ENCODE results near the gene PUM2. TPM values are rescaled to one million over a fixed set of nuclear protein-coding genes. Genes with fewer than 3 reads are reported as not detected.

Gene PUM2
- polyA plus RNA-seq, 1 experiment, result 39.7 TPM

- ChIA-PET POLR2A (no interaction called here), CTCF (interaction anchor here (0.7 to 6.7 kb wide), 13 partner anchors 9 to 245 kb away, joined by 3 to 53 read pairs (median 4); no protein-coding TSS in a partner anchor)
- no peak for TF ChIP-seq CTCF (IDR thresholded peaks at IDR 0.05; ENCODE audit: insufficient read depth, low read depth, low read length)
Observed at GRCh38 chr2:20396356-20397000, 45.8 kb upstream of the PUM2 start.

GRCh38 chr2:20393986-20394385 is 43.3 kb upstream of the PUM2 start:
- no peak for TF ChIP-seq CTCF (IDR thresholded peaks at IDR 0.05; ENCODE audit: insufficient read depth, low read depth, low read length)
- peaks cover 22% of the 10 kb centered on the region for H3K27me3 ChIP-seq (ENCODE audit: control insufficient read depth, insufficient read depth, low read length)
- ChIA-PET POLR2A (no interaction called here), CTCF (interaction anchor here (1.0 kb wide), 1 partner anchor 8 kb away, joined by 4 read pairs; no protein-coding TSS in a partner anchor)
- no peak for DNase-seq (ENCODE audit: low read depth)
- no peaks in the 10 kb centered on the region for H3K36me3 ChIP-seq (ENCODE audit: control insufficient read depth, insufficient read depth, low read length)
- no peak overlapping the region for H3K4me3 ChIP-seq (ENCODE audit: low read depth, low read length)

More at GRCh38 chr2:20396356-20397000, 45.8 kb upstream of the PUM2 start:
- Histone ChIP-seq H3K27me3 (ENCODE audit: control insufficient read depth, insufficient read depth, low read length) (peaks cover 8% of the 10 kb centered on the region), H3K36me3 (ENCODE audit: control insufficient read depth, insufficient read depth, low read length) (no peaks in the 10 kb centered on the region), H3K4me3 (ENCODE audit: low read depth, low read length) (no peak overlapping the region)
- DNase-seq (ENCODE audit: low read depth), result no peak

GRCh38 chr2:20391951-20392699 is 41.5 kb upstream of the PUM2 start:
- Histone ChIP-seq H3K36me3 (ENCODE audit: control insufficient read depth, insufficient read depth, low read length) (no peaks in the 10 kb centered on the region), H3K27me3 (ENCODE audit: control insufficient read depth, insufficient read depth, low read length) (peaks cover 25% of the 10 kb centered on the region), H3K4me3 (ENCODE audit: low read depth, low read length) (no peak overlapping the region)
- DNase-seq (ENCODE audit: low read depth), result no peak
- POLR2A ChIA-PET, result interaction anchor here (0.6 kb wide), 1 partner anchor 26 kb away, joined by 9 read pairs; no protein-coding TSS in a partner anchor
- CTCF ChIA-PET, result interaction anchor here (1.1 to 6.4 kb wide), 3 partner anchors 13 to 251 kb away, joined by 3 to 29 read pairs (median 7); no protein-coding TSS in a partner anchor
- no peak for TF ChIP-seq CTCF (IDR thresholded peaks at IDR 0.05; ENCODE audit: insufficient read depth, low read depth, low read length)

- no peak for DNase-seq (ENCODE audit: low read depth)
- Histone ChIP-seq H3K27me3 (ENCODE audit: control insufficient read depth, insufficient read depth, low read length) (peaks cover 23% of the 10 kb centered on the region), H3K4me3 (ENCODE audit: low read depth, low read length) (no peak overlapping the region), H3K36me3 (ENCODE audit: control insufficient read depth, insufficient read depth, low read length) (no peaks in the 10 kb centered on the region)
- ChIA-PET CTCF (interaction anchor here (0.6 to 6.4 kb wide), 6 partner anchors 11 to 261 kb away, joined by 3 to 29 read pairs (median 4); partner anchors contain the start of gene HS1BP3), POLR2A (no interaction called here)
- TF ChIP-seq CTCF (IDR thresholded peaks at IDR 0.05; ENCODE audit: insufficient read depth, low read depth, low read length), result no peak
Observed at GRCh38 chr2:20390524-20391123, 40.0 kb upstream of the PUM2 start.

- TF ChIP-seq CTCF (IDR thresholded peaks at IDR 0.05; ENCODE audit: insufficient read depth, low read depth, low read length), result no peak
- CTCF ChIA-PET, result interaction anchor here (0.9 to 3.5 kb wide), 4 partner anchors 11 to 257 kb away, joined by 3 to 19 read pairs (median 9); partner anchors contain the start of gene RHOB
- DNase-seq (ENCODE audit: low read depth), result no peak
- no peak overlapping the region for H3K4me3 ChIP-seq (ENCODE audit: low read depth, low read length)
- peaks cover 7% of the 10 kb centered on the region for H3K27me3 ChIP-seq (ENCODE audit: control insufficient read depth, insufficient read depth, low read length)
- H3K36me3 ChIP-seq (ENCODE audit: control insufficient read depth, insufficient read depth, low read length), result no peaks in the 10 kb centered on the region
- POLR2A ChIA-PET, result no interaction called here
Observed at GRCh38 chr2:20384953-20385352, 34.3 kb upstream of the PUM2 start.
